PFSK-1 (cell line): Measurements from ENCODE around the gene TTC23L.

Experiments
- REST ChIP-seq, 2 experiments: IDR thresholded peaks; 2 replicates each; pipeline versions ENCODE4 v1.6.1 to v1.8.0; 2011 to 2012; ENCODE audit warnings: low read depth in 2 of 2, low read length in 2 of 2, control low read depth in 1 of 2, inconsistent platforms in 1 of 2, mild to moderate bottlenecking in 1 of 2, moderate library complexity in 1 of 2; ENCODE audit not compliant: insufficient read depth in 1 of 2
- SIN3A ChIP-seq: IDR thresholded peaks from 2 replicates; pipeline ENCODE4 v1.6.1; 2012; ENCODE audit warnings: mild to moderate bottlenecking, low read length, moderate library complexity, borderline replicate concordance; ENCODE audit not compliant: insufficient read depth

- TF ChIP-seq REST (IDR thresholded peaks at IDR 0.05; ENCODE audit: insufficient read depth in 1 of 2, low read depth in 2 of 2, low read length in 2 of 2), result no peak
- TF ChIP-seq SIN3A, result no peak
Measured at GRCh38 chr5:34811706-34812105, 27.3 kb upstream of the TTC23L start.
